ACC112 (cell line): Measurements from ENCODE around the gene STAC2.

ENCODE experiments used
- H2AFZ ChIP-seq: fragments of 200-600 bp; sonication (generic); one replicate; pipeline ENCODE4 v1.6.0; 2017; ENCODE audit warnings: antibody characterized with exemption, low read length; ENCODE audit not compliant: unreplicated experiment
- H3K27ac ChIP-seq: fragments of 200-600 bp; sonication (generic); 2 replicates; pipeline ENCODE4 v1.5.1; 2014; ENCODE audit warnings: low read depth, mild to moderate bottlenecking, antibody characterized with exemption, low read length, moderate library complexity
- H3K27me3 ChIP-seq: fragments of 200-600 bp; sonication (generic); 2 replicates; pipeline ENCODE4 v1.6.1; 2014; ENCODE audit warnings: mild to moderate bottlenecking, antibody characterized with exemption, low read length, moderate library complexity, mixed read lengths; ENCODE audit not compliant: insufficient read depth
- H3K36me3 ChIP-seq: fragments of 200-600 bp; sonication (generic); 2 replicates; pipeline ENCODE4 v1.6.1; 2016; ENCODE audit warnings: mild to moderate bottlenecking, antibody characterized with exemption, low read length, moderate library complexity, mixed read lengths; ENCODE audit not compliant: insufficient read depth
- H3K4me1 ChIP-seq: fragments of 200-600 bp; sonication (generic); one replicate; pipeline ENCODE4 v1.6.1; 2016; ENCODE audit warnings: low read length, mixed read lengths; ENCODE audit not compliant: insufficient read depth, unreplicated experiment, control insufficient read depth
- H3K4me3 ChIP-seq: fragments of 200-600 bp; sonication (generic); 2 replicates; pipeline ENCODE4 v1.5.1; 2014; ENCODE audit warnings: mild to moderate bottlenecking, low read depth, low read length
- H3K79me2 ChIP-seq: fragments of 200-600 bp; sonication (generic); one replicate; pipeline ENCODE4 v1.6.0; 2016; ENCODE audit warnings: low read length; ENCODE audit not compliant: control insufficient read depth, unreplicated experiment, insufficient read depth

STAC2 gene

DNA sequence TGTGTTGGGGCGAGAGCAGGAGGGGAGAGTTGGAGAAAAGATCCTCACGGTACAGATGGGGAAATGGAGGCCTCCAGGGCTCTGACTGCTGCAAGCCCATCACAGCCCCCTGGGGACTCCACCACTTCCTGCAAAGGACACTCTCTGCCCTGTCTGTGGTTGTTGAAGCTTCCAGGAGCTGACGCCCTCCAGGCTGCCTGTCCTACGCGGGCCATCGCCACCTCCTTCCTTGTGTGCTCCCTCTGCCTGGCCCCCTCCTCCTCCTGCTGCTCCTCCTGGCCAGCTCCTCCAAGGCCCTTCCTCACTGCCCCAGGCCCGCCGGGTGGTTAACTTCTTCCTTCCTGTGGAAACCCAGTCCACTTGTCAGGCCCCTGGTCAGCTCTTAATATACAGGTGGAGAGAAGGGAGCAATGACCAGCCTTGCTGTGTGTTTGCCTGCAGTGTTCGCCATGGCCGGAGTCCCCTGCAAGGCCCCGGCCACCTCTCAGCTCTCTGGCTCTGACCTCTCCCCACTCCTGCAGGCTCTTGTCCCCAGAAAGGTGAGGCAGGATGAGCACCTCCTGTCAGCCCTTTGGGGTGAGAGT lies 18.4 kb upstream of the STAC2 start:
- Histone ChIP-seq H3K36me3 (no peaks in the 10 kb centered on the region), H3K27me3 (no peaks in the 10 kb centered on the region), H3K27ac (no peak overlapping the region), H2AFZ (no peak overlapping the region), H3K4me1 (peaks cover 16% of the 10 kb centered on the region), H3K79me2 (no peaks in the 10 kb centered on the region), H3K4me3 (no peak overlapping the region)

DNA sequence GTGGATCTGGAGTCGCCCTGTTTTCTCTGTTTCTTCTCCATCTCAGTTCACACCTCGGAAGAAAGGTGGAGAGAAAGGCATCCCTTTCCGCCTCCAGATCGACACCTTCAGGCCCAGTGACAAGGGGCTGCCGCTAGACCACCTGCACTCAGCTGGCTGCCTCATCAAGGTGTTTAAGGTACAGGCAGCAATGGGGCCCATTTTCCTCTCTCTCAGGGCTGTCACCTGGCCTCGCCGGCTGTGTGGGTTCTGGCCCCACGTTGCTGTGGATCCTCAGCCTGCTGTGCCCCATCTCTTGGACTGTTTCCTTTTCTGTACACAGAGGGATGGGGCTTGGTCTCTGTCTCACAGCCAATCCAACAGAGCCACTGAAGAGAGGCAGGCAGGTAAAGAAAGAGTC lies 17.4 kb upstream of the STAC2 start:
- Histone ChIP-seq H3K27me3 (no peaks in the 10 kb centered on the region), H3K27ac (no peak overlapping the region), H3K4me1 (peaks cover 24% of the 10 kb centered on the region), H3K36me3 (no peaks in the 10 kb centered on the region), H3K4me3 (no peak overlapping the region), H3K79me2 (no peaks in the 10 kb centered on the region), H2AFZ (no peak overlapping the region)

DNA sequence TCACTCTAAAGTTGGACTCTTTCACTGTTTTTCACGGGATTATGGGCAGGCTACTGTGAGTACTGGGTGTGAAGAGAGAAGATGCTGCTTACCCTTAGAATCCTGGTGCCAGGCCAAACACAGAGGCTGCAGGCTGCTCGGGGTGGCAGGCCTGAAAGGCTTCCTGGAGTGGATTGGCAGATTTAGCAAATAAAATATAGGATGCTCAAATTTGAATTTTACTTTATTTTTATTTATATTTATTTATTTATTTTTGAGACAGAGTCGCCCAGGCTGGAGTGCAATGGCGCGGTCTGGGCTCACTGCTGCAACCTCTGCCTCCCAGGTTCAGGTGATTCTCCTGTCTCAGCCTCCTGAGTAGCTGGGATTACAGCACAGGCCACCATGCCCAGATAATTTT lies 14.9 kb upstream of the STAC2 start:
- H3K36me3 ChIP-seq: no peaks in the 10 kb centered on the region
- H3K27ac ChIP-seq: no peak overlapping the region
- H3K4me3 ChIP-seq: no peak overlapping the region
- H3K79me2 ChIP-seq: no peaks in the 10 kb centered on the region
- H3K4me1 ChIP-seq: peaks cover 28% of the 10 kb centered on the region
- no peak overlapping the region for H2AFZ ChIP-seq
- H3K27me3 ChIP-seq: no peaks in the 10 kb centered on the region

GRCh38 chr17:39239640-39240314 lies 14.0 kb upstream of the STAC2 start:
- no peak overlapping the region for H3K27ac ChIP-seq
- no peaks in the 10 kb centered on the region for H3K36me3 ChIP-seq
- peaks cover 25% of the 10 kb centered on the region for H3K4me1 ChIP-seq
- no peak overlapping the region for H3K4me3 ChIP-seq
- H3K79me2 ChIP-seq: no peaks in the 10 kb centered on the region
- H3K27me3 ChIP-seq: no peaks in the 10 kb centered on the region
- no peak overlapping the region for H2AFZ ChIP-seq

DNA sequence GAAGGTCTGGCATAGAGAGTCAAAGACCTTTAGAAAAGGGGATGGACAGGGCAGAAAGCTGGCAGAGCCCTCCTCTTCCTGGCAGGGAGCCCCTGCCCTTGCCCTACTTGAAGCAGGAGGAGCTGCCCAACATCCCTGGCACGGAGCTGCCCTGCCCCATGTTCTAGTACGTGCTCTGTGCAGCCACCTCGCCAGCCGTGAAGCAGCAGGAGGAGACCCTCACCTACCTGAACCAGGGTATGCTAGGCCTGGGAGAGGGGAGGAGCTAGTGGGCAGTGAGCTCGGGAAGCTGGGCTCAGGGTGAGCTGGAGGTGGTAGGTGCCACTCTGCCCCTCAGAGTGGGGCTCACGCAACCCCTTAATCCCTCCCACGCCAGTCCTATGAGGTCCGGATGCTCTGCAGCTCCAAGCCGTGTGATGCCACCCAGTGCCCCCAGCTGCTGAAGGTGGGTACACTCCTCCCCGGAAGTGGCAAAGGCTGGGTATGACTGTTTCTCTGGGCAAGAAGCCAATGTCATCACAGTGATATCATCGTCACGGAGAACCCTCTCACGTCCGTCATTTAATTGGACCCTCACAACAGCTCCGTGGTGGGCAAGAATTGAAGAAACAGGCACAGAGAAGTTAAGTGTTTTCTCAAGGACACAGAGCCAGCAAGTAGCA lies 12.7 kb upstream of the STAC2 start:
- no peak overlapping the region for H3K27ac ChIP-seq
- no peak overlapping the region for H3K4me3 ChIP-seq
- H3K79me2 ChIP-seq: no peaks in the 10 kb centered on the region
- H3K4me1 ChIP-seq: peaks cover 15% of the 10 kb centered on the region
- no peak overlapping the region for H2AFZ ChIP-seq
- no peaks in the 10 kb centered on the region for H3K36me3 ChIP-seq
- no peaks in the 10 kb centered on the region for H3K27me3 ChIP-seq

DNA sequence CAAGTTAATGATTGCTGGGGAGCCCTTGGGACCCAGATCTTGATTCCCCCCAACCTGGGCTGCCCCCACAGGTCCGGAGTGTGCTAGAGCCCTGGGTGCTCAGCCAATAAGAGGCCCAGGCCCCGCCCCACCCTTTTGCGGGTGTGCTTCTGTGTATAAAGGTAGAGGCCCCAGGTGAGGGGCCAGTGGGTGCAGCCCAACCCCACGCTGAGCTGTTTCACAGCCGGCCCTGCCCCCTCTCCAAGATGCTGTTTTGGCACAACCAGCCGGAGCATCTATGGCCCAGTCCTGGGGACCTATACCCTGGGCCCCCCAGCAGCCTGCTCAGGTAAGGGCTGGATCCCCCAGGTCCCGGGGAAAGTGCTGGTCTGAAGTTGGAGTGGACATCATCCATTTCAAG lies 11.8 kb upstream of the STAC2 start:
- H3K4me3 ChIP-seq: no peak overlapping the region
- no peaks in the 10 kb centered on the region for H3K79me2 ChIP-seq
- H2AFZ ChIP-seq: no peak overlapping the region
- H3K27ac ChIP-seq: no peak overlapping the region
- no peaks in the 10 kb centered on the region for H3K27me3 ChIP-seq
- peaks cover 15% of the 10 kb centered on the region for H3K4me1 ChIP-seq
- H3K36me3 ChIP-seq: no peaks in the 10 kb centered on the region

DNA sequence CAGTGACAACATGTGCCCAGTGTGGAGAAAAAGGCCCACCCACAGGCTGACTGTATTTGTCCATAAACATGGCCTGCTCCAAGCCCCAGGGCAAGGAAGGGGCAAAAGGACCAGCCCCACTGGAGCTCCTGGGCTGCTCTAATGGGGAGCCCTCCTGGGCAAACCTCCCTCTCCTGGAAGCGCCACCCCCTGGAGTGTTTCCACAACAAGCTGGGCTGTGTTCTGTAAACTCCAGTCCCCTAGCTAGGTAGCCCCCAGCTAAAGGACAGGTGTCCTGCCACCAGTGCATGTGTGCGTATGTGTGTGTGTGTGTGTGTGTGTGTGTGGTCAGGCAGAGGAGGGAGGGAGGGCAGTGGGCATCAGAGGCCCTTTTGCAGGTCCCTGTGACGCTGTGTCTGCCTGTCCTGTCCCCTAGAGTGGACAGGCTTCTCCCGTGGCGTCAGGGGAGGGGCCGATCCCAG lies 11.3 kb upstream of the STAC2 start:
- H3K4me1 ChIP-seq: peaks cover 15% of the 10 kb centered on the region
- H3K4me3 ChIP-seq: no peak overlapping the region
- H3K36me3 ChIP-seq: no peaks in the 10 kb centered on the region
- H3K27me3 ChIP-seq: no peaks in the 10 kb centered on the region
- H3K27ac ChIP-seq: no peak overlapping the region
- H3K79me2 ChIP-seq: no peaks in the 10 kb centered on the region
- no peak overlapping the region for H2AFZ ChIP-seq

GRCh38 chr17:39236450-39236927 lies 10.7 kb upstream of the STAC2 start:
- Histone ChIP-seq H3K27me3 (no peaks in the 10 kb centered on the region), H3K4me1 (peaks cover 20% of the 10 kb centered on the region), H3K79me2 (no peaks in the 10 kb centered on the region), H3K4me3 (no peak overlapping the region), H3K27ac (no peak overlapping the region), H2AFZ (no peak overlapping the region), H3K36me3 (no peaks in the 10 kb centered on the region)

DNA sequence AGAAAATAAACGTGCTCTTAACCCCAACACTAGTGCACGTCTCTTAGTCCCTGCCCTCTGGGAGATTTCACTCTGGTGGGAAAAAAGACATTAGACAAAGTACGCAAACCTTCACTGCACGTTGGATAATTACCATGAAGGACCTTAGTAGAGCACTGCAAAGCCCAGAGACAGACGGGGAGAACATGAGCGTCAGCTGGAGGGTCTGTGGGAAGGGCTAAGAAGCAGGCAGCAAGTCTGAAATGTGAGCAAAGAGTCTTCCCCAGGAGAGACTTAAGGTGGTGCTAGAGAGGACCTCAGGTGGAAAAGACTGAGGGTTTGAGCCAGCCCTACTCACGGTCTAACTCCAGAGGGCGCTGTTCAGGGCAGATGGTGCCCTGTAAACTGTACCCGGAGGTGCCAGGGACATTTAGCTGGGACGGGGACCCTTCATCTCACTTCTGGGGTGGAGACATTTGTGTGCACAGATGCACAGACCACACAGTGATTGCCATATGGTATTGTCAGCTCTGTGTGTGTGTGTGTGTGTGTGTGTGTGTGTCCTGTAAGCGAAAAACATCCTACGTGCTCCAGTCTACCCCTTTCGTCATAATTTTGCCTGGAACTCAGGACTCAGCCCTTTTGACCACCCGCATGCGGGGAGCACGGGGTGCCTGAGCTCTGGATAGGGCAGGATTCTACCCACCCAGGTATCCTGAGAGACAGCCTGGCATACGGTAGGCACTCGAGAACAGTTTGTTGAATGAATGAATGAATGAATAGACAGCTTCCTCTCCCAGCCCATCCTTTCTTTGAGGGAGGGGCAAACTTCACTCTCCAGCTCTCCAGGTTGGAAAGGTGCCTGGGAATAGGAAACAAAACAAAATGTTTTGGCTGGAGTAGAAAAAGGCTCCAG lies 10.1 kb upstream of the STAC2 start:
- Histone ChIP-seq H3K4me1 (peaks cover 26% of the 10 kb centered on the region), H2AFZ (no peak overlapping the region), H3K27ac (no peak overlapping the region)

More for the DNA sequence above, 10.1 kb upstream of the STAC2 start:
- Histone ChIP-seq H3K4me3 (no peak overlapping the region), H3K79me2 (no peaks in the 10 kb centered on the region), H3K36me3 (no peaks in the 10 kb centered on the region), H3K27me3 (no peaks in the 10 kb centered on the region)
